ENCODE results near the gene PRKCSH. TPM values are rescaled to one million over a fixed set of nuclear protein-coding genes. Genes with fewer than 3 reads are reported as not detected.
A peak's percentile ranks its signal among the peaks of the same experiment; 100 is the strongest.

PRKCSH gene
- total and polyA plus RNA-seq, 8 donors = 273 to 338 (median 304) TPM

DNA sequence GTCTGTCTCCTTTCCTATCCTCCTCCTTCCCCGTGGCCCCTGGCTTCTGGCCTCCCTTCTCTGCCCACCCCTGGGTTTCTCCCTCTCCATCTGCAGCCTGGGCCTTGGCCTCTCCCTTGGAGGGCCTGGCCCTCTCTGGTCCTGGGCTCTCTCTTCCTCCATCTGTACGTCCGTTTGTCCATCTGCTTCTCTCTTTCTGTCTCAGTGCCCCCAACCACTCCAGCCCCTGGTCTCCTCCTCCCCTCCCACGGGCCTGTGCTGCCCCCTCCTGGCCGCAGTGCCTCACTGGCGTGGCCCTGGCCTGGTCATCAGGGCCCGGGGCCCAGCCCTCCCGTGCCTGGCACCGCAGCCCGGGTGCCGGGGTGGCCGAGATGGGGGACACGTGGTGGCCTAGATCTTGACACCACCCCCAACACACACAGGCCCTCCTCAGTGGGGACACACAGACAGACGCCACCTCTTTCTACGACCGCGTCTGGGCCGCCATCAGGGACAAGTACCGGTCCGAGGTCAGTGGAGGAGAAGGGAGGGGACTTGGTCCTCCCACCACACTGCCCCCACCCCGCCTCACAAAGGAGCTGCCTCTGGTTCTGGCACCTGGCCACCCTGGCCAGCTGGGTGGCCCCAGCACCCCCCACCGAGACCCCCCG, 11.3 kb downstream of the PRKCSH start:
- Histone ChIP-seq H3K4me1 (no peaks in the 10 kb centered on the region), H3K27ac (no peak overlapping the region), H3K36me3 (peaks cover 0 to 93% of the 10 kb centered on the region in 2 donors), H3K4me3 (no peak overlapping the region), H3K27me3 (no peaks in the 10 kb centered on the region), H3K9me3 (no peaks in the 10 kb centered on the region)
- intact Hi-C loops (cut with DNase I) = loop anchor here in 1 of 2 donors (10.0 kb wide), 1 partner anchor 152 kb away; the partner anchor contains the start of gene TSPAN16
- ATAC-seq (peak; percentile 84), DNase-seq (peak in 1 of 4 donors; percentile 93)
- TF ChIP-seq CTCF (IDR thresholded peaks at IDR 0.05) = peak; percentile 69 to 83

- Histone ChIP-seq H3K36me3 (peaks cover 0 to 85% of the 10 kb centered on the region in 2 donors), H3K4me1 (no peaks in the 10 kb centered on the region), H3K4me3 (no peak overlapping the region), H3K9me3 (no peaks in the 10 kb centered on the region), H3K27me3 (no peaks in the 10 kb centered on the region), H3K27ac (no peak overlapping the region)
- DNase-seq = no peak
- intact Hi-C loops (cut with DNase I) = loop anchor here in 1 of 2 donors (10.0 kb wide), 1 partner anchor 153 kb away; the partner anchor contains the start of gene TSPAN16
- no peak for TF ChIP-seq CTCF (IDR thresholded peaks at IDR 0.05)
- no peak for ATAC-seq
These were observed 12.2 kb downstream of the PRKCSH start for GRCh38 chr19:11447347-11448262.

DNA sequence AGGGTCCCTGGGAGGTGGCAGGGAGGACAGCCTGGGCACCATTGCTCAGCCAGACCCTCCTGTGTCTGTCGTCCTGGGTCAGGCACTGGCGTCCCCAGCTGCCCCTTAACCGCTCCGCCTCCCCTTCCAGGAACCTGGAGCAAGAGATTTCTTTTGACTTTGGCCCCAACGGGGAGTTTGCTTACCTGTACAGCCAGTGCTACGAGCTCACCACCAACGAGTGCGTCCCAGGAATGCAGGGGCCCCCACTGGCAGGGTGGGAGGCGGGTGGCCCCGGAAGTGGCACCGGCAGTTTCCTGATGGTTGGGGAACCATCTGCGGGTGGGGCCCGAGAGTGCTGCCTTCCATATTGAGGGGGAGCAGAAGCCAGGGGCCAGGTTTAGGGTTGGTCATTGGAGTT, 13.0 kb downstream of the PRKCSH start:
- Histone ChIP-seq H3K9me3 (no peaks in the 10 kb centered on the region), H3K27me3 (peaks cover 0 to under 1% of the 10 kb centered on the region in 2 donors), H3K4me3 (no peak overlapping the region), H3K36me3 (peaks cover 0 to 77% of the 10 kb centered on the region in 2 donors), H3K4me1 (no peaks in the 10 kb centered on the region), H3K27ac (no peak overlapping the region)
- intact Hi-C loops (cut with DNase I) = loop anchor here in 1 of 2 donors (10.0 kb wide), 1 partner anchor 154 kb away; the partner anchor contains the start of gene TSPAN16
- ATAC-seq = no peak
- DNase-seq = no peak
- TF ChIP-seq CTCF (IDR thresholded peaks at IDR 0.05) = no peak

DNA sequence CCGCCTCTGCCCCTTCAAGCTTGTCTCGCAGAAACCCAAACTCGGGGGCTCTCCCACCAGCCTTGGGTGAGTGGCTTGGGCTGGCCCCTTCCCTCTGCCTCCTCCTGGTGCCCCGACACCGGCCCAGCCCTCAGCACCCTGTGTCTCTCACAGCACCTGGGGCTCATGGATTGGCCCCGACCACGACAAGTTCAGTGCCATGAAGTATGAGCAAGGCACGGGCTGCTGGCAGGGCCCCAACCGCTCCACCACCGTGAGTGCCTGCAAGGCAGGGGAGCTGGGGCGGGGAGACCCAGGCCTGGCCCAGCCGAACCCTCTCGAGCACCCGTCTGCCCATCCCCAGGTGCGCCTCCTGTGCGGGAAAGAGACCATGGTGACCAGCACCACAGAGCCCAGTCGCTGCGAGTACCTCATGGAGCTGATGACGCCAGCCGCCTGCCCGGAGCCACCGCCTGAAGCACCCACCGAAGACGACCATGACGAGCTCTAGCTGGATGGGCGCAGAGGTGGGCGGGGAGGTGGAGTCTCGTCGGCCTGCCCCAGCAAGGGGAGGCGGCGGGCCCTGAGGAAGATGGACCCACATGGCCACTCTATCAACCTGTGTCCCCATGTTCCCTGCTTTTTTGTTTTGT, 13.6 kb downstream of the PRKCSH start:
- Histone ChIP-seq H3K4me3 (no peak overlapping the region), H3K27me3 (peaks cover 0 to 7% of the 10 kb centered on the region in 2 donors), H3K4me1 (no peaks in the 10 kb centered on the region), H3K9me3 (no peaks in the 10 kb centered on the region), H3K27ac (no peak overlapping the region), H3K36me3 (peaks cover 0 to 71% of the 10 kb centered on the region in 2 donors)
- ATAC-seq (no peak), DNase-seq (peak in 1 of 4 donors; percentile 80)
- no peak for TF ChIP-seq CTCF (IDR thresholded peaks at IDR 0.05)
- intact Hi-C loops (cut with DNase I) = loop anchor here in 1 of 2 donors (10.0 kb wide), 1 partner anchor 154 kb away; the partner anchor contains the start of gene TSPAN16
